Left lobe of liver (tissue), 2 donors: ENCODE results near the gene CD68. TPM values are rescaled to one million over a fixed set of nuclear protein-coding genes. Genes with fewer than 3 reads are reported as not detected.

Source experiments
- ATAC-seq: fragments of 200-7000 bp; cut with Tn5 transposase; one replicate; pipeline ENCODE4 v1.9.1; 2020; ENCODE audit warnings: mild to moderate bottlenecking, moderate library complexity
- DNase-seq: peaks from one replicate; pipeline ENCODE4 v3.0.0-alpha.2; 2020; ENCODE audit warnings: low spot score
- total RNA-seq: library from RNA; stranded (reverse); gene quantifications from one replicate; pipeline ENCODE4 v1.2.1, GENCODE V29; 2021
- donor health status: DM: no; HTN: no; CAD: no; lungs with moderate emphysema.
- donor health status: DM: no; HTN: yes; CAD: no.

CD68 gene
- total RNA-seq, 1 donor from 2014 or later: 44.2 TPM

DNA sequence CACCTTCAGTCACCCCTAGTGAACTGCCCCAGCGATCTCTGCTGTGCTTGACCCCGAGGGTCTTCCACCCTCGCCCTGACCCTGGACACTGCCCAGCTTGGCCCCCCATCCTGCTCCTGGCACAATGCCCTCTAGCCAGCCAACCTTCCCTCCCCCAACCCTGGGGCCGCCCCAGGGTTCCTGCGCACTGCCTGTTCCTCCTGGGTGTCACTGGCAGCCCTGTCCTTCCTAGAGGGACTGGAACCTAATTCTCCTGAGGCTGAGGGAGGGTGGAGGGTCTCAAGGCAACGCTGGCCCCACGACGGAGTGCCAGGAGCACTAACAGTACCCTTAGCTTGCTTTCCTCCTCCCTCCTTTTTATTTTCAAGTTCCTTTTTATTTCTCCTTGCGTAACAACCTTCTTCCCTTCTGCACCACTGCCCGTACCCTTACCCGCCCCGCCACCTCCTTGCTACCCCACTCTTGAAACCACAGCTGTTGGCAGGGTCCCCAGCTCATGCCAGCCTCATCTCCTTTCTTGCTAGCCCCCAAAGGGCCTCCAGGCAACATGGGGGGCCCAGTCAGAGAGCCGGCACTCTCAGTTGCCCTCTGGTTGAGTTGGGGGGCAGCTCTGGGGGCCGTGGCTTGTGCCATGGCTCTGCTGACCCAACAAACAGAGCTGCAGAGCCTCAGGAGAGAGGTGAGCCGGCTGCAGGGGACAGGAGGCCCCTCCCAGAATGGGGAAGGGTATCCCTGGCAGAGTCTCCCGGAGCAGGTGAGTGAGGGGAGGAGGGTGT lies 20.7 kb upstream of the CD68 start, which contains the start of gene TNFSF13:
TNFSF13 (plus strand) TSS at position 207 of the 776 bp plus-strand sequence; CDS start at position 497, 290 bp downstream.
- peak; percentile 69 for DNase-seq
- peak; percentile 6 for ATAC-seq

DNA sequence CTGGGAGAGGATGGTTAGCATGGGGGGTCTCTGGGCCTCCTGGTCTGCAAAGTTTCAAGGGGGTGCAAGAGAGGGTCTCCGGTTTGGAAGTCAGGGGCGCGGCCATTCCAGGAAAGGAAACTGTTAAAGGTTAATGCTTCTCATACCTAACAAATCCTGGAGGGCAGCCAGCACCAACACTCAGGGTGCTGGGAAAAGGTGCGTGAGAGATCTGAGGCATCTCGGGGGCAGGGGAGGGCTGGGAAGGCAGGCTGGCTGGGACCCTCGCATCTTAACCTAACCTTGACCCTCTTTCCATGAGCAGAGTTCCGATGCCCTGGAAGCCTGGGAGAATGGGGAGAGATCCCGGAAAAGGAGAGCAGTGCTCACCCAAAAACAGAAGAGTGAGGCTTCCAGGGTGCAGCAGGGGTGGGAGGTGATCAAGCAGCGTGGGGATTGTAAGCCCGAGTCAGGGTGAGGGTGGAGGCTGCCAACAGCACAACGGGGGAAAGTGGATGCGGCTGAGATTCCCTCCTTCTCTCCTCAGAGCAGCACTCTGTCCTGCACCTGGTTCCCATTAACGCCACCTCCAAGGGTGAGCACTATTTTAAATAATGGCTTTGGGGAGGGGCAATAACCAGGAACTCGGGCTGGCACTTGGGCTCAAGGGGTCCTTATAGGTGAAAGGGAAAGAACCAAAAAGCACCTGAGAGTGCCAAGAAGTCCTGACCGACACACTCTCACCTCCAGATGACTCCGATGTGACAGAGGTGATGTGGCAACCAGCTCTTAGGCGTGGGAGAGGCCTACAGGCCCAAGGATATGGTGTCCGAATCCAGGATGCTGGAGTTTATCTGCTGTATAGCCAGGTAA lies 19.9 kb upstream of the CD68 start:
- ATAC-seq (no peak), DNase-seq (no peak)

DNA sequence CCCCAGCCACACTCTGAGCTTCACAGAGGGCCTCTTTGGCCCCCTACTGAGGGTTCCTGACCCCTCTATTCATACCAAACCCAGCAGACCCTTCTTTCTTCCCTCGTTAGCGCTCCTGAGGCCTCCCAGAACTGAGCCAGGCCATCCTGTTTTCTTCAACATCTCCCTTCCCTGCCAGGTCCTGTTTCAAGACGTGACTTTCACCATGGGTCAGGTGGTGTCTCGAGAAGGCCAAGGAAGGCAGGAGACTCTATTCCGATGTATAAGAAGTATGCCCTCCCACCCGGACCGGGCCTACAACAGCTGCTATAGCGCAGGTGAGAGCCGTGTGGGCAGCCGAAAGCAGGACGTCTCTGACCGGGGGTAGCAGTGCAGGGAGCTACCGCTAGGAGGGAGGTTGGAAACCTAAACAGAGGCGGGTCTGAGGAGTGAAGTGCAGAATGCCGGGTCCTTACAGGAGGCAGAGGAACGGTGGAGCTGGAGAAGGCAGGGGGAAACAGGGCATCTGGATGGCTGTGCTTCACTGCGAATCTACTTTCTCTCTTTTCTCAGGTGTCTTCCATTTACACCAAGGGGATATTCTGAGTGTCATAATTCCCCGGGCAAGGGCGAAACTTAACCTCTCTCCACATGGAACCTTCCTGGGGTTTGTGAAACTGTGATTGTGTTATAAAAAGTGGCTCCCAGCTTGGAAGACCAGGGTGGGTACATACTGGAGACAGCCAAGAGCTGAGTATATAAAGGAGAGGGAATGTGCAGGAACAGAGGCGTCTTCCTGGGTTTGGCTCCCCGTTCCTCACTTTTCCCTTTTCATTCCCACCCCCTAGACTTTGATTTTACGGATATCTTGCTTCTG lies 19.0 kb upstream of the CD68 start:
- ATAC-seq: peak; percentile 50
- peak; percentile 69 for DNase-seq

DNA sequence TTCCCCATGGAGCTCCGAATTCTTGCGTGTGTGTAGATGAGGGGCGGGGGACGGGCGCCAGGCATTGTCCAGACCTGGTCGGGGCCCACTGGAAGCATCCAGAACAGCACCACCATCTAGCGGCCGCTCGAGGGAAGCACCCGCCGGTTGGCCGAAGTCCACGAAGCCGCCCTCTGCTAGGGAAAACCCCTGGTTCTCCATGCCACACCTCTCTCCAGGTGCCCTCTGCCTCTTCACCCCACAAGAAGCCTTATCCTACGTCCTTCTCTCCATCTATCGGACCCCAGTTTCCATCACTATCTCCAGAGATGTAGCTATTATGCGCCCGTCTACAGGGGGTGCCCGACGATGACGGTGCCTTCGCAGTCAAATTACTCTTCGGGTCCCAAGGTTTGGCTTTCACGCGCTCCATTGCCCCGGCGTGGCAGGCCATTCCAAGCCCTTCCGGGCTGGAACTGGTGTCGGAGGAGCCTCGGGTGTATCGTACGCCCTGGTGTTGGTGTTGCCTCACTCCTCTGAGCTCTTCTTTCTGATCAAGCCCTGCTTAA lies 18.3 kb upstream of the CD68 start:
- DNase-seq (peak; percentile 95), ATAC-seq (peak; percentile 85)

DNA sequence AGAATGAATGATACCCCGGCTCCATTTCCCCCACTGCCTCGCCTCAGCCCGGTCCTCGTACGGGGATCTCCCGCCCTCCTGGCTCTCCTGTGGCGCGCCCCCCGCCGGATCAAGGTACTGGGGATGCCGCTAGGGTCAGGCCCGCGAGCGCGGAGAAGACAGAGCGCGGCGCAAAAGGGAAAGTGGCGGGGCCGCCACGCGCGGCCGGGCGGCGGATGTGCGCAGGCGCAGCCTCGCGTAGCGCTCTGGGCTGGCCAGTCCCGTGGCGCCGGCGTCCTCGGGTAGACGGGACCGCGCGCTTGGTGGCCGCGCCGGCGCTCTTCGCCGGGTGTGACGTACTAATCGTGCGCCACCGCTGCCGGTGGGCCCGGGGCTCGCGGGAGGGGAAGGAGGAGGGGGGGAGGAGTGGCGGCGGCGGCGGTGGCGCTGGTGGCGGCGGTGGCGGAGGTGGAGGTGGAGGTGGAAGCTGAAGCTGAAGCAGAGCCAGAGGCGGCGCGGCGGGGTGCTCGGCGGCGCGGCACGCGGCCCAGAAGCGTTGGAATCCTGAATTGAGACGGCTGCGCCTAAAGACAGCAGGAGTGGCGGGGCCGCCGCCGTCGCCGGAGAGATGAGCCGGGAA lies 17.7 kb upstream of the CD68 start, which contains the start of gene SENP3:
SENP3 (plus strand) TSS at position 331 of the 619 bp plus-strand sequence. CDS start 1,158 bp downstream, outside the sequence.
- DNase-seq (peak; percentile 93), ATAC-seq (peak; percentile 76)

DNA sequence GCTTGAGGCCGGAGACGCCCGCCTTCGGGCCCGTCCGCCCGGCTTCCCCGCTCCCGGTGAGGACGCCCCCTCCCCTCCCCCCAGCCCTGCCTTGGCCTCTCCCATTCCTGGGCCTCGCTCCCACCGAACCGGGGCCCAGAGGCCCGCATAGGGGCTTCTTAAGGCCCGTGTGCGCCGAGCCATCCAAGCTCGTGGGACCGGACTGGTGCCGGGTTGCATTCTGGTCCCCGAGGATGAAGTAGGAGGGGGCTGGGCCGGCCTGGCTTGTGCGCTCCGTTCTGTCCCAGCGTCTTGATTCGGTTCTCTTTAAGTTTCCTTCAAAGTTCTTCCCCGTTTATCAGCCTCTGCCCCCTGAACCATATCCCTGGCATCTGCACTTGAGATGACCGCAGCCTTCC lies 17.2 kb upstream of the CD68 start:
- ATAC-seq: no peak
- no peak for DNase-seq

DNA sequence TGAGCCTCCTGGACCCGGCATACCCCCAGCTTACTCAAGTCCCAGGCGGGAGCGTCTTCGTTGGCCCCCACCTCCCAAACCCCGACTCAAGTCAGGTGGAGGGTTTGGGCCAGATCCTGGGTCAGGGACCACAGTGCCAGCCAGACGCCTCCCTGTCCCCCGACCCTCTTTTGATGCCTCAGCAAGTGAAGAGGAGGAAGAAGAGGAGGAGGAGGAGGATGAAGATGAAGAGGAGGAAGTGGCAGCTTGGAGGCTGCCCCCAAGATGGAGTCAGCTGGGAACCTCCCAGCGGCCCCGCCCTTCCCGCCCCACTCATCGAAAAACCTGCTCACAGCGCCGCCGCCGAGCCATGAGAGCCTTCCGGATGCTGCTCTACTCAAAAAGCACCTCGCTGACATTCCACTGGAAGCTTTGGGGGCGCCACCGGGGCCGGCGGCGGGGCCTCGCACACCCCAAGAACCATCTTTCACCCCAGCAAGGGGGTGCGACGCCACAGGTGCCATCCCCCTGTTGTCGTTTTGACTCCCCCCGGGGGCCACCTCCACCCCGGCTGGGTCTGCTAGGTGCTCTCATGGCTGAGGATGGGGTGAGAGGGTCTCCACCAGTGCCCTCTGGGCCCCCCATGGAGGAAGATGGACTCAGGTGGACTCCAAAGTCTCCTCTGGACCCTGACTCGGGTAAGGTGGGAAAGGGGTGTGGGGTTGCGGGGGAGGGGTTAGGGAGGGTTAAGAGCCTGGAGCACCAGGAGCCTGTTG lies 16.1 kb upstream of the CD68 start:
- DNase-seq (peak; percentile 44), ATAC-seq (no peak)

DNA sequence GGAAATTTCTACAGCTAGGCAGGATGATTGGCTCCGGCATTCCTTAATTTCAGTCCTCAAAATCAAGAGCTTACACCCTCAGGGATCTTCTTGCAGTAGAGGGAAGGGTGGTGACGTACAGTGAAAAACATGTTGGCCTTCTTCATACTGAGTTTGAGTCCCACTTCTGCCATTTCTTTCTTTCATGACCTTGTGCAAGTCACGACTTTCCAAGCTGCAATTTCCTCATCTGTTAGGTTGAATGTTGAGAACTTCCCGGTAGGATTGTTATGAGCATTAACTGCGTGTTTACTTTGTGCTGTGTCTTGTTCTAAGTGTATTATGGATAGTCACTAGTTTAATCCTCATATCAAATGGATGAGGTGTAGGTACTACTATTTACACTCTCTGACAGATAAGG lies 9.9 kb upstream of the CD68 start:
- ATAC-seq (no peak), DNase-seq (no peak)

DNA sequence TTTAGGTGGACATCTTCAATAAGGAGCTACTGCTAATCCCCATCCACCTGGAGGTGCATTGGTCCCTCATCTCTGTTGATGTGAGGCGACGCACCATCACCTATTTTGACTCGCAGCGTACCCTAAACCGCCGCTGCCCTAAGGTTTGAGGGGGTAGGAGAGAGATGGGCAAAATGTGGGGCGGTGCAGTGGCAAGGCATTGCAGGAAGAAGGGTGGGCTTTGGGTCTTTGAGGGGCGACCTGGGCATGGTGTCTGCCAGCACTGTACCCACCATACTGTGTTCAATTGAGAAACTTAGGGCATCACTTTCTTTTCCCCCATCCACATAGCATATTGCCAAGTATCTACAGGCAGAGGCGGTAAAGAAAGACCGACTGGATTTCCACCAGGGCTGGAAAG lies 9.1 kb upstream of the CD68 start:
- DNase-seq: no peak

DNA sequence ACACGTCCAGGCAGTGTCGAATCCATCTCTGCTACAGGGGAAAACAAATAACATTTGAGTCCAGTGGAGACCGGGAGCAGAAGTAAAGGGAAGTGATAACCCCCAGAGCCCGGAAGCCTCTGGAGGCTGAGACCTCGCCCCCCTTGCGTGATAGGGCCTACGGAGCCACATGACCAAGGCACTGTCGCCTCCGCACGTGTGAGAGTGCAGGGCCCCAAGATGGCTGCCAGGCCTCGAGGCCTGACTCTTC lies 7.2 kb upstream of the CD68 start:
- no peak for DNase-seq
- no peak for ATAC-seq

More for the DNA sequence above, 9.1 kb upstream of the CD68 start:
- ATAC-seq: no peak

DNA sequence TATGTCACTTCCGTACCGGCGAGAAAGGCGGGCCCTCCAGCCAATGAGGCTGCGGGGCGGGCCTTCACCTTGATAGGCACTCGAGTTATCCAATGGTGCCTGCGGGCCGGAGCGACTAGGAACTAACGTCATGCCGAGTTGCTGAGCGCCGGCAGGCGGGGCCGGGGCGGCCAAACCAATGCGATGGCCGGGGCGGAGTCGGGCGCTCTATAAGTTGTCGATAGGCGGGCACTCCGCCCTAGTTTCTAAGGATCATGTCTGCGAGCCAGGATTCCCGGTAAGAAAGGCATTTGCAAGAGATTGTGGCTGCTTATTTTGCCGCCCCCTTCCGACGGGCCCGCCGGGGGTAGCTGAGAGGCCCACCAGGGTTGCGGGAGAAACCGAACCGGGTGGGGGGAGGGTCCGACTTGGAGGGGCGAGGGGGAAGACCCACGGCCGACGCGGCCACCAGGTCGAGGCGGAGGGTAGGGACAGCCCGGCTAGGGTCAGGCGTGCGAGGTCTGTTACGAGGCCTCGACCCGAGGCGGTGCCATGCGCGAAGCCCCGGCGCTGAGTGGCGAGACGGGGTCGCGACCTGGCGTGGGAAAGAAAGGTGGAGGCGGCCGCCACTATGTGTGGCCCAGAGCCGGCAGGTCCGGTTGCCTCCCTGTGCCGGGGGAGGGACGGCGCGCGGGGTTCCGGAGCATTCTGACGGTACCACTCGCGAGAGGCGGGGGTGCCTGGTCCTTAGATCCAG lies 6.7 kb upstream of the CD68 start:
- DNase-seq (peak; percentile 100), ATAC-seq (peak; percentile 88)

DNA sequence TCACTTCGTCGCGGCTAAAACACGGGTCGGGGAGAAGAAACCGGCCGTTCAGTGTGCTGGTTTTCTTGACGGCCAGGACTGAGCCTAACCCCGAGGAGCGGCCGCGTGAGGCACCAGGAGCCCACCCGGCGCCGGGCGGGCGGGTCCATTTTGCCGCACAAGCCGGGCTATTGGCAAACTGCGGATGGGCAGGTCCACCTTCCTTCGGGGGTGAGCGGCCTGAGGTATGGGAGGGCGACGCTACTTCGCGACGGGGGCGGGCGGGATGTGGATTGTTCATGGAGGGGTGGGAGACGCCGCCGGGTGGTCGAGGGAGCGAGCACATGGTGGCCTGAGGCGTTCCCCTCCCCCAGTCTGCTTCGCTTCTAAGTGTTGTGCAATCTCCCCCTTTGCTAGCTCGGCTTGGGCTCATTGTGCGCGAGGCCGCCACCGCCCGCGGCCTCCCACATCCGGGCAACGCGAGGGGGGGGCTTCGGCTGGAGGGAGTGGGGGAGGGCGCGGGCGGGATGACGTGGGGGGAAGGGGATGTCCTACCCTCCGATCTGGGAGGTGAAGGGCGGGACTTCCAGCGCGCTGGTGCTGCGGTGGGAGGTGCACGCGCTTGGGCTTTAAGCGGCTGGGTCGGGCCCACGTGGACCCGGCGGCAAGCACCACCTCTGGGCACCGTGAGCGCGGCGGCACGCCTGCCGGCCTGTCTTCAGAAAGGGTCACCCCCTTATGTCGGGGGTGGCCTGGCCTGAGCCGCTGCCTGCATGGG lies 5.9 kb upstream of the CD68 start:
- ATAC-seq: peak; percentile 59
- DNase-seq: peak; percentile 82

DNA sequence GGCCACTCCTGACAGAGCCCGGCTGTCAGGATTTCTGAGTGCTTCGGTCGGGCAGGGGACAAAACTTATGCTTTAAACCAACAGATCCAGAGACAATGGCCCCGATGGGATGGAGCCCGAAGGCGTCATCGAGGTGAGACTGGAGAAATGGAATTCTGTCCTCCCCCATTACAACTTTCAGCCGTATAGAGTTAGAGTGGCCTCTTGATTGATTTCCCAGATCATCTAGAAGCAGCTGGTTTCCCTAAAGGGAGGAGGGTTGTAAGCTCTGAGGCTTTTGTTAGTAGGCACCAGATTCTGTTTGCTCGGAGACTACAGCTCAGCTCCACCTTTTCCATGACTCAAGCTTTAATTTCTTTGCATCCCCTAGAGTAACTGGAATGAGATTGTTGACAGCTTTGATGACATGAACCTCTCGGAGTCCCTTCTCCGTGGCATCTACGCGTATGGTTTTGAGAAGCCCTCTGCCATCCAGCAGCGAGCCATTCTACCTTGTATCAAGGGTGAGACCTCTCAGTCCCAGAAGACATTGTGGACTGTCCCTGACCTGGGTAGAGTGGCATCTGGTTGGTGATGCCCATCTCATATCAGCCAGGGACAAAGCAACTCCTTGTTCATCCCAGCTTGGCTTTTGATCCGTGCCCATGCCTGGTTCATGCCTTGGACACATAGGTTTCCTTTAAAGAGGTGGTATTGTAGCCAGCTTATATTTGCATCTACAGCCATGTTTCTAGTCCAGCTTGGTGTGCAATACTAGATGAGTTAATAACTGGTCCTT lies 5.1 kb upstream of the CD68 start:
- DNase-seq (no peak), ATAC-seq (no peak)

DNA sequence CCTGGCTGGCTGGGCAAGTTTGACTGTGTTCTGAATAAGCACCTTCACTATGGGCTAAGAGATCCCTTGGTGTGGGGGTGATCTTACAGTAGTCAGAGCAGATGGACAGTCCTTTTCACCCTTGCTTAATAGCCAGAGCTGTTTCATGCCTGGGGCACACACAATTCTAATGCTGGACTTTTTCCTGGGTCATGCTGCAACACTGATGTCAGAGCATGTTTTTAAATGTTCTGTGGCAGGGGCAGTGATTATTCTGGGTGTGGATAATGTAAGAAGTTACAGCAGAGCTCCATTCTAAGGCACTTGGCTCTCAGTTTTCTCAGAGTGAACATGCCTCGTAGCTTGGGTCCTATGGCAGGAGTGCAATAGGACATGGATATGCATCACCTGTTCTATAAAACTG lies 4.0 kb upstream of the CD68 start:
- no peak for DNase-seq
- no peak for ATAC-seq

DNA sequence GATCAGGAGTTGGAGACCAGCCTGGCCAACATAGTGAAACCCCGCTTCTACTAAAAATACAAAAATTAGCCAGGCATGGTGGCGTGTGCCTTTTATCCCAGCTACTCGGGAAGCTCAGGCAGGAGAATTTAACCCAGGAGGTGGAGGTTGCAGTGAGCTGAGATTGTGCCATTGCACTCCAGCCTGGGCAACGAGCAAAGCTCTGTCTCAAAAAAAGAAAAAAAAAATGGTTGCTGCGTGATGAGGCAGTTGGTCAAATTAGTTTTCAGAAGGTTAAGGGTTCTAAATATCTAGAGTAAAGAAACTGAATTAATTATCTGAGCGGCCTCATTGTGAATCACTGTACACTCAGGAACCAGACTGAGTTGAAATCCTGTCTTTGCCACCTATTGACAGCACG lies 3.5 kb upstream of the CD68 start:
- ATAC-seq: no peak
- no peak for DNase-seq

DNA sequence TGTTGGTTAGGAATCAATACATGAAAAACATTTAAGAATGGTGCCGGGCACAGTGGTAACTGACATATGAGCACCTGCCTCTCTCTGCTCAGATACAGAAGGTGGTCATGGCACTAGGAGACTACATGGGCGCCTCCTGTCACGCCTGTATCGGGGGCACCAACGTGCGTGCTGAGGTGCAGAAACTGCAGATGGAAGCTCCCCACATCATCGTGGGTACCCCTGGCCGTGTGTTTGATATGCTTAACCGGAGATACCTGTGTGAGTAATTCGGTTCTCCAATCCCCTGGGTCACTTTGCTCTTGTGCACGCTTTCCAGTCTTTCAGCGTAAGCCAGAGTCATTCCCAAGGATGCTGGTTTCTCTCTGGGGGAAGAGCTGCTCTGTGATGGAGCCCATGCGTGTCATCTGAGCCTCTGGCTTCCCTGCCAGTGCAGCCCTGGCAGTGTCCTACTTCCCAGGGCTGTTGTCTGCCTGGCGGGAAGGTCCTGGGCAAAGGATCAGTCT lies 3.0 kb upstream of the CD68 start:
- ATAC-seq: no peak
- DNase-seq: no peak
